Muscle of leg (tissue), 11 donors: ENCODE measurements around the gene ZNF467. TPM values are rescaled to one million over a fixed set of nuclear protein-coding genes. Genes with fewer than 3 reads are reported as not detected.

Experiments
- DNase-seq: peaks from one replicate; pipeline ENCODE4 v3.0.0; 2013
- H3K27ac ChIP-seq: one replicate; pipeline ENCODE4 v1.5.1; 2013; ENCODE audit warnings: mild to moderate bottlenecking, low read length, control low read depth
- H3K27me3 ChIP-seq: one replicate; pipeline ENCODE4 v1.6.1; 2013; ENCODE audit warnings: low read length; ENCODE audit not compliant: control insufficient read depth, insufficient read depth
- H3K36me3 ChIP-seq: one replicate; pipeline ENCODE4 v1.6.1; 2013; ENCODE audit warnings: low read length; ENCODE audit not compliant: control insufficient read depth, insufficient read depth
- H3K4me1 ChIP-seq: one replicate; pipeline ENCODE4 v1.6.1; 2013; ENCODE audit warnings: low read length; ENCODE audit not compliant: control insufficient read depth, insufficient read depth
- H3K4me3 ChIP-seq: one replicate; pipeline ENCODE4 v1.5.1; 2013; ENCODE audit warnings: low read length, control low read depth
- H3K9me3 ChIP-seq: replicated peaks from 2 replicates; pipeline ENCODE4 v1.6.1; 2013; ENCODE audit warnings: low read depth, low read length; ENCODE audit not compliant: control insufficient read depth
- WGBS: methylation state at CpG from one replicate; pipeline ENCODE4 v1.1.5; 2013; ENCODE audit warnings: missing lambda C conversion rate; ENCODE audit not compliant: insufficient coverage; 5-methylcytosine and 5-hydroxymethylcytosine counted together
- polyA plus RNA-seq, 8 donors: library from polyadenylated mRNA; unstranded; fragments of 120-200 nt; gene quantifications; one replicate each; pipeline versions ENCODE4 v1.2.1 to v1.2.3, GENCODE V29; 2013; ENCODE audit warnings: inconsistent platforms in 1 of 8, low replicate concordance in 1 of 8; ENCODE audit not compliant: insufficient read length in 8 of 8, insufficient read depth in 1 of 8
- total RNA-seq: library from RNA; stranded (reverse); fragments of 120-200 nt; gene quantifications from one replicate; pipeline ENCODE4 v1.2.4, GENCODE V29; 2013

Gene ZNF467
- total and polyA plus RNA-seq, 9 donors = 3.0 to 14.3 (median 6.9) TPM

GRCh38 chr7:149799397-149800168, 26.2 kb upstream of the ZNF467 start:
- H3K27ac ChIP-seq = no peak overlapping the region
- WGBS = 55% methylated on average over 4 of the region's 8 CpGs
- no peak overlapping the region for H3K4me3 ChIP-seq
- no peaks in the 10 kb centered on the region for H3K4me1 ChIP-seq
- no peaks in the 10 kb centered on the region for H3K27me3 ChIP-seq
- no peaks in the 10 kb centered on the region for H3K36me3 ChIP-seq
- DNase-seq = no peak
- H3K9me3 ChIP-seq = no peaks in the 10 kb centered on the region

DNA sequence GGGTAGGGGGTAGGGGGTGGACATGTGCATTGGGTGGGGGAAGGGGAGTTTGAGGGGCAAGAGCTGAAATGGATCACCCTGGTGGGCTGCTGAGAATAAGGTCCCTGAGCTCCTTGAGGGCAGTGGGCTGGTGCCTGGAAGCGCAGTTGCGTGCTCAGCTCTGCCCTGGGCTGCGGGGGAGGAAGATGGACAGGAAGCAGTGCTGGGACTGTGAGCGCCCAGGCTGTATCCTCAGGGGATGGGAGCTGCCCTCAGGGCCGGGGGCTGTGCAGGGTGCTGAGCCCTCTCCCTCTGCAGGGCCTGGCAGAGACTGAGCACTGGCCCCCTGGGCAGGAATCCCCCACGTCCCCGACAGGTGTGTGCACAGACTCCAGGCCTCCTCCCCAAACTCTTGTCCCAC, 24.4 kb upstream of the ZNF467 start:
- Histone ChIP-seq H3K27ac (no peak overlapping the region), H3K4me1 (no peaks in the 10 kb centered on the region), H3K27me3 (peaks cover 2% of the 10 kb centered on the region), H3K4me3 (no peak overlapping the region), H3K9me3 (no peaks in the 10 kb centered on the region), H3K36me3 (no peaks in the 10 kb centered on the region)
- DNase-seq = no peak
- WGBS = 73% methylated on average over 7 of the region's 7 CpGs

GRCh38 chr7:149796287-149796860, 23.0 kb upstream of the ZNF467 start:
- H3K9me3 ChIP-seq = no peaks in the 10 kb centered on the region
- H3K27ac ChIP-seq = no peak overlapping the region
- no peaks in the 10 kb centered on the region for H3K4me1 ChIP-seq
- no peaks in the 10 kb centered on the region for H3K36me3 ChIP-seq
- DNase-seq = no peak
- 87% methylated on average over 13 of the region's 19 CpGs for WGBS
- H3K4me3 ChIP-seq = no peak overlapping the region
- peaks cover 2% of the 10 kb centered on the region for H3K27me3 ChIP-seq

GRCh38 chr7:149795126-149795525, 21.7 kb upstream of the ZNF467 start:
- Histone ChIP-seq H3K36me3 (no peaks in the 10 kb centered on the region), H3K4me1 (no peaks in the 10 kb centered on the region), H3K9me3 (no peaks in the 10 kb centered on the region), H3K27me3 (peaks cover 12% of the 10 kb centered on the region), H3K4me3 (no peak overlapping the region), H3K27ac (no peak overlapping the region)
- no peak for DNase-seq
- 73% methylated on average over 5 of the region's 10 CpGs for WGBS

DNA sequence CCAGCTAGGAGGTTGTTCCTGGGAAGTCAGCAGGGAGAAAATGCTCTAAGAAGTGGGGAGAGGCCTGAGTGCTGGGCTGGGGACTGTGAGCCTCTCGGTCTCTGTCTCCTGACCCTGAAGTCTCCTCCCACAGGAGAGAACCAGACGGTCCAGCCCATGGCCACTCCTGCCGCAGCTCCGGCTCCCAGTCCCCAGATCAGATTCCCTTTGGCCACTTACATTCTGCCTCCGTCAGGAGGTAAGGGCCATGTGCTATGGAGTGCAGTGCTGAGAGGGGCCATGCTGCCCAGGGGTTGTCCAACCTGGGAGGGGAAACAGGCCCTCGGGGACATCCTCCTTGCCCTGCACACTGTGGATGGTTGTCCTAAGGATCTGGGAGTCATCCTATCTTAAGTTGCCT, 21.3 kb upstream of the ZNF467 start:
- WGBS = 29% methylated on average over 1 of the region's 6 CpGs
- no peak for DNase-seq
- Histone ChIP-seq H3K4me3 (no peak overlapping the region), H3K36me3 (no peaks in the 10 kb centered on the region), H3K9me3 (no peaks in the 10 kb centered on the region), H3K27ac (no peak overlapping the region), H3K27me3 (peaks cover 16% of the 10 kb centered on the region), H3K4me1 (peaks cover 4% of the 10 kb centered on the region)

GRCh38 chr7:149793261-149793660, 19.9 kb upstream of the ZNF467 start:
- Histone ChIP-seq H3K36me3 (no peaks in the 10 kb centered on the region), H3K27me3 (peaks cover 30% of the 10 kb centered on the region), H3K4me3 (no peak overlapping the region), H3K9me3 (no peaks in the 10 kb centered on the region), H3K27ac (no peak overlapping the region), H3K4me1 (peaks cover 4% of the 10 kb centered on the region)
- no peak for DNase-seq
- 86% methylated on average over 3 of the region's 10 CpGs for whole genome bisulfite sequencing

GRCh38 chr7:149792220-149792595, 18.8 kb upstream of the ZNF467 start:
- no peak overlapping the region for H3K4me3 ChIP-seq
- peaks cover 41% of the 10 kb centered on the region for H3K27me3 ChIP-seq
- DNase-seq = no peak
- H3K9me3 ChIP-seq = no peaks in the 10 kb centered on the region
- peaks cover 4% of the 10 kb centered on the region for H3K4me1 ChIP-seq
- WGBS = 86% methylated on average over 15 of the region's 15 CpGs
- no peaks in the 10 kb centered on the region for H3K36me3 ChIP-seq
- H3K27ac ChIP-seq = no peak overlapping the region

DNA sequence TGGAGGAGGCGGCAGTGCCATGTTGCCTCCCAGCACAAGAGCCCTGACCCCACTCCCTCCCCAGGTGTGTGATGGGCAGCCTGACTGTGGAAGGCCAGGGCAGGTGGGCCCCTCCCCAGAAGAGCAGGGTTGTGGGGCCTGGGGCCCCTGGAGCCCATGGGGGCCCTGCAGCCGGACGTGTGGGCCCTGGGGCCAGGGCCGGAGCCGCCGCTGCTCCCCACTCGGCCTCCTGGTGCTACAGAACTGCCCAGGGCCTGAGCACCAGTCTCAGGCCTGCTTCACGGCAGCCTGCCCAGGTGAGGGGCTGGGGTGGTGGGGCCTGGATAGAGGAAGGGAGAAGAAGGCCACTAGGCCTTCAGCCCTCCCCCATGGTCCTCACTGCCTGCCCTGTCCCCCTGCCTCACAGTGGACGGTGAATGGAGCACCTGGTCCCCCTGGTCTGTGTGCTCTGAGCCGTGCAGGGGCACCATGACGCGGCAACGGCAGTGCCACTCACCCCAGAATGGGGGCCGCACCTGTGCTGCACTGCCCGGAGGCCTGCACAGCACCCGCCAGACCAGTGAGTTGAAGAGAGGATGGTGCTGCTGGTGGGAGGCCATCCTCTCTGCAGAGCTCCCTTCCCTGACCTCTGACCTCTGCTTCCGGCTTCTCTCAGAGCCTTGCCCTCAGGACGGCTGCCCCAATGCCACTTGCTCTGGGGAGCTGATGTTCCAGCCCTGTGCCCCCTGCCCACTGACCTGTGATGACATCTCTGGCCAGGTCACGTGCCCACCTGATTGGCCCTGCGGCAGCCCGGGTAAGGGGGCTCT, 18.2 kb upstream of the ZNF467 start:
- H3K4me1 ChIP-seq = peaks cover 4% of the 10 kb centered on the region
- H3K27ac ChIP-seq = no peak overlapping the region
- no peak for DNase-seq
- H3K36me3 ChIP-seq = no peaks in the 10 kb centered on the region
- H3K27me3 ChIP-seq = peaks cover 45% of the 10 kb centered on the region
- H3K9me3 ChIP-seq = no peaks in the 10 kb centered on the region
- 87% methylated on average over 15 of the region's 21 CpGs for WGBS
- H3K4me3 ChIP-seq = no peak overlapping the region

GRCh38 chr7:149790754-149791360, 17.5 kb upstream of the ZNF467 start:
- peaks cover 4% of the 10 kb centered on the region for H3K4me1 ChIP-seq
- no peaks in the 10 kb centered on the region for H3K36me3 ChIP-seq
- no peak overlapping the region for H3K27ac ChIP-seq
- DNase-seq = no peak
- WGBS = 76% methylated on average over 9 of the region's 14 CpGs
- H3K4me3 ChIP-seq = no peak overlapping the region
- H3K27me3 ChIP-seq = peaks cover 51% of the 10 kb centered on the region
- no peaks in the 10 kb centered on the region for H3K9me3 ChIP-seq

GRCh38 chr7:149790146-149790548, 16.8 kb upstream of the ZNF467 start:
- no peaks in the 10 kb centered on the region for H3K36me3 ChIP-seq
- DNase-seq = no peak
- WGBS = 3% methylated on average over 56 of the region's 56 CpGs
- H3K4me3 ChIP-seq = no peak overlapping the region
- peaks cover 51% of the 10 kb centered on the region for H3K27me3 ChIP-seq
- H3K27ac ChIP-seq = no peak overlapping the region
- peaks cover 4% of the 10 kb centered on the region for H3K4me1 ChIP-seq
- no peaks in the 10 kb centered on the region for H3K9me3 ChIP-seq
